Myocyte (in vitro differentiated cells): ENCODE data around the gene EXD3. TPM values are rescaled to one million over a fixed set of nuclear protein-coding genes. Genes with fewer than 3 reads are reported as not detected.
"Not testable (repeated sequence)": the region's sequence is repeated elsewhere in the genome, so short reads cannot be mapped to it uniquely, and the experiment has no call there.

Source experiments
- DNase-seq: peaks from one replicate; pipeline ENCODE4 v3.0.0-alpha.2; 2012; ENCODE audit warnings: low read depth
- microRNA-seq: library from miRNA; unstranded; fragments of <30 nt; microRNA quantifications from one replicate; pipeline ENCODE4, GENCODE V29; 2016
- total RNA-seq: library from RNA; depleted of rRNA; stranded (reverse); fragments of >200 nt; gene quantifications from 2 replicates; pipeline ENCODE4 v1.2.3, GENCODE V29; 2014

Gene EXD3
- total RNA-seq, 1 donor from 2014 or later, result 12.5 TPM

DNA sequence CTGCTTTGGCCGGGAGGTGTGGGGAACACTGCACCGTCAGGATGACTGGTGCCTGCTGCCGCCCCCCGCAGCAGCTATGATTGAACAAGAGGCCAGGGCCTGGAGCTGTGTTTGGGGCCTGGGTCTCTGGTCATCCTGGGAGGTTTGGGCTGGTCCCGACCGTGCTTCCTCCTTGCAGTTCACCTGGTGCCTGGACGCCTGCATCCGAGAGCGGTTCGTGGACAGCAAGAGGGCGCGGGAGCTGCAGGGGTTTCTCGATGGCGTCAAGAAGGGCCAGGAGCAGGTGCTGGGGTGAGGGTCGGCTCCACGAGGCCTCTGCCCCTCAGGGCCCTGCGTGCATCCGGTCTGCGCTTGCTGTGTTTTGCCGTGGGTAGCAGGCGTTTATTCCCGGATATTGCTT is 158.9 kb downstream of the EXD3 start:
- no peak for DNase-seq

DNA sequence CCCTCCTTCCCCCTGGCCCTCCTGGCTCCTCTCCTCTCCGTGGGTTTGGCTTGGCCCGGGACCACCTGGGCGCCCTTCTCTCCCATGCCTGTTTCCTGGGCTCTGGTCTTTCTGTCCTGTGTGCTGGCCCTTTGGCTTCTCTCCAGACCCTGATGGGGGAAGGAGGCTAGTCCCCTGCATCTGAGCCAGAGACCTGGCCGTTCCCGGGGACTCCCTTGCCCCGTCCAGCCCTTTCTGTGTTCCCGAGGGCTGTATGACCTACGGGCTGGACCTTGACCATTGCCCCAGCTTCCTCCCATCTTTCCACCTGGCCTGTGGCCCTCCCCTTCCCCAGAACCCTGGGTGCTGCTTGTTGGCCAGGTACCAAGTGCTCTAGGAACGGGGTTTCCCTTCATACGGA is 159.5 kb downstream of the EXD3 start:
- no peak for DNase-seq

DNA sequence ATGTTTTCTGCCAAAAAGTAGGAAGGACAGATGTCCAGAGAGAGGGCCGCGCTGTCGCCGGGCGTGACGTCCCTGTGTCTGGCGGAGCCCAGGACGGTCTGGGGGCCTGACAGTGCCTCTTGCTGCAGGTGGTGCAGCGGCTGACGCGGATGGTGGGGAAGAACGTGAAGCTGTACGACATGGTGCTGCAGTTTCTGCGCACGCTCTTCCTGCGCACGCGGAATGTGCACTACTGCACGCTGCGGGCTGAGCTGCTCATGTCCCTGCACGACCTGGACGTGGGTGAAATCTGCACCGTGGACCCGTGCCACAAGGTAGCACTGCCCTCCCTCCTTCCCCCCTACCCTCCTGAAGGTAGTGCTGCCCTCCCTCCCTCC is 160.1 kb downstream of the EXD3 start:
- DNase-seq, result no peak

DNA sequence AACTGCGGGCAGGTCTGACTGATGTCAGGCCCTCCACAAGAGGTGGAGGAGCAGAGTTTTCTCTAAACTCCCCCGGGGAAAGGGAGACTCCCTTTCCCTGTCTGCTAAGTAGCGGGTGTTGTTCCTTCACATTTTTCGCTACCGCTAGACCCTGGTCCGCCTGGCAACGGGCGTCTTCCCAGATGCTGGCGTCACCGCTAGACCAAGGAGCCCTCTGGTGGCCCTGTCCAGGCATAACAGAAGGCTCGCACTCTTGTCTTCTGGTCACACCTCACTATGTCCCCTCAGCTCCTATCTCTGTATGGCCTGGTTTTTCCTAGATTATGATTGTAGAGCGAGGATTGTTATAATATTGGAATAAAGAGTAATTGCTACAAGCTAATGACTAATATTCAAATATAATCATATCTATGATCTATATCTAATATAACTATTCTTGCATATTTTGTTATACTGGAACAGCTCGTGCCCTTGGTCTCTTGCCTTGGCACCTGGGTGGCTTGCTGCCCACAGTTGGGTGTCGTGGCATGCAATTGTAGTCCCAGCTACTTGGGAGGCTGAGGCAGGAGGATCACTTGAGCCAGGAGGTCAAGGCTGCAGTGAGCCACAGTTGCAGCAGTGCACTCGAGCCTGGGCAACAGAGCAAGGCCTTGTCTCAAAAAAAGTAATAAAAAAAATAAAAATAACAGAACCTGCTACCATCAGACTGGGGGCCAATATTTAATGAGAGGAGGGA is 160.6 kb downstream of the EXD3 start:
- DNase-seq, result not testable (repeated sequence)

Small RNA genes lying within 50 kb of the gene (microRNA-seq; reads per million reads assigned to microRNA genes)
- gene MIR7114, result not detected

Other genes with a start within 250 kb of the EXD3 start
- gene ANAPC2, start 234.6 kb downstream of the EXD3 start, total RNA-seq, result 28.7 and 30.6 TPM in 2 replicates
- 143 and 158 TPM in 2 replicates for gene SSNA1, start 234.5 kb downstream of the EXD3 start, total RNA-seq
- 19.5 and 25.3 TPM in 2 replicates for gene TPRN, start 222.4 kb downstream of the EXD3 start, total RNA-seq
- gene TMEM203, start 217.5 kb downstream of the EXD3 start, total RNA-seq, result 39.2 and 48.4 TPM in 2 replicates
- gene NDOR1, start 217.5 kb downstream of the EXD3 start, total RNA-seq, result 6.1 and 10.5 TPM in 2 replicates
- 0.21 and 0.36 TPM in 2 replicates for gene RNF208, start 200.9 kb downstream of the EXD3 start, total RNA-seq
- 1.4 and 2.0 TPM in 2 replicates for gene CYSRT1, start 198.0 kb downstream of the EXD3 start, total RNA-seq
- not detected in 2 replicates for gene RNF224, start 195.7 kb downstream of the EXD3 start, total RNA-seq
- gene SLC34A3, start 192.3 kb downstream of the EXD3 start, total RNA-seq, result 0.56 and 0.62 TPM in 2 replicates
- 211 and 249 TPM in 2 replicates for gene TUBB4B, start 181.9 kb downstream of the EXD3 start, total RNA-seq
- not detected in 2 replicates for gene STPG3, start 171.9 kb downstream of the EXD3 start, total RNA-seq
- gene NELFB, start 167.8 kb downstream of the EXD3 start, total RNA-seq, result 37.3 and 48.3 TPM in 2 replicates
- 1.1 and 3.6 TPM in 2 replicates for gene TOR4A, start 145.4 kb downstream of the EXD3 start, total RNA-seq
- gene NRARP, start 120.9 kb downstream of the EXD3 start, total RNA-seq, result 1.2 and 2.0 TPM in 2 replicates
- gene NOXA1, start 231 bp upstream of the EXD3 start, total RNA-seq, result 1.2 and 3.1 TPM in 2 replicates
- 0.19 and 0.31 TPM in 2 replicates for gene ENTPD8, start 18.2 kb upstream of the EXD3 start, total RNA-seq
- gene NSMF, start 36.2 kb upstream of the EXD3 start, total RNA-seq, result 53.9 and 69.9 TPM in 2 replicates
- 1.3 and 1.5 TPM in 2 replicates for gene PNPLA7, start 127.2 kb upstream of the EXD3 start, total RNA-seq
- gene MRPL41, start 128.7 kb upstream of the EXD3 start, total RNA-seq, result 64.9 and 75.1 TPM in 2 replicates
- gene DPH7, start 155.8 kb upstream of the EXD3 start, total RNA-seq, result 30.6 and 38.9 TPM in 2 replicates
- 28.3 and 29.6 TPM in 2 replicates for gene ZMYND19, start 167.3 kb upstream of the EXD3 start, total RNA-seq
- 20.3 and 39.5 TPM in 2 replicates for gene ARRDC1, start 182.5 kb upstream of the EXD3 start, total RNA-seq
- gene EHMT1, start 195.8 kb upstream of the EXD3 start, total RNA-seq, result 27.3 and 40.4 TPM in 2 replicates